ENCODE results near the gene SLC6A7.
A peak's percentile ranks its signal among the peaks of the same experiment; 100 is the strongest.

The SLC6A7 gene

GRCh38 chr5:150196514-150196913 is 6.7 kb downstream of the SLC6A7 start:
- no peak for DNase-seq

- DNase-seq, result no peak
Measured at GRCh38 chr5:150196986-150197385, 7.1 kb downstream of the SLC6A7 start.

- no peak for DNase-seq
Measured at GRCh38 chr5:150197476-150197875, 7.6 kb downstream of the SLC6A7 start.

- no peak for DNase-seq
Measured at GRCh38 chr5:150202501-150202900, 12.6 kb downstream of the SLC6A7 start.

- DNase-seq, result no peak
Measured at GRCh38 chr5:150203832-150204589, 14.1 kb downstream of the SLC6A7 start.

- DNase-seq, result no peak
Measured at GRCh38 chr5:150204590-150204960, 14.7 kb downstream of the SLC6A7 start.

GRCh38 chr5:150206098-150206778 is 16.4 kb downstream of the SLC6A7 start:
- no peak for DNase-seq

- no peak for DNase-seq
Measured at GRCh38 chr5:150206779-150207115, 16.9 kb downstream of the SLC6A7 start.

- no peak for DNase-seq
Measured at GRCh38 chr5:150208187-150209098, 18.6 kb downstream of the SLC6A7 start.

GRCh38 chr5:150209099-150209635 is 19.3 kb downstream of the SLC6A7 start:
- DNase-seq, result no peak

GRCh38 chr5:150210644-150211043 is 20.8 kb downstream of the SLC6A7 start:
- no peak for DNase-seq

- no peak for DNase-seq
Measured at GRCh38 chr5:150211156-150212030, 21.5 kb downstream of the SLC6A7 start.

- no peak for DNase-seq
Measured at GRCh38 chr5:150213530-150213929, 23.7 kb downstream of the SLC6A7 start.

GRCh38 chr5:150214289-150214688 is 24.4 kb downstream of the SLC6A7 start:
- DNase-seq, result no peak

GRCh38 chr5:150215979-150216944 is 26.4 kb downstream of the SLC6A7 start:
- DNase-seq, result no peak

- DNase-seq, result no peak
Measured at GRCh38 chr5:150217038-150217437, 27.2 kb downstream of the SLC6A7 start.

- peak; percentile 84 for DNase-seq
Measured at GRCh38 chr5:150217873-150218692, 28.2 kb downstream of the SLC6A7 start.

- DNase-seq, result no peak
Measured at GRCh38 chr5:150218693-150219035, 28.8 kb downstream of the SLC6A7 start.

- no peak for DNase-seq
Measured at GRCh38 chr5:150219142-150219541, 29.3 kb downstream of the SLC6A7 start.

- no peak for DNase-seq
Measured at GRCh38 chr5:150219861-150220260, 30.0 kb downstream of the SLC6A7 start.
